GM18909 (cell line): Measurements from ENCODE around the gene PAM.

Source experiments
- ATAC-seq: cut with Tn5 transposase; IDR thresholded peaks from one replicate; pipeline ENCODE4 v1.9.1; 2021; ENCODE audit warnings: mild to moderate bottlenecking; ENCODE audit not compliant: unreplicated experiment, poor library complexity

PAM gene

DNA sequence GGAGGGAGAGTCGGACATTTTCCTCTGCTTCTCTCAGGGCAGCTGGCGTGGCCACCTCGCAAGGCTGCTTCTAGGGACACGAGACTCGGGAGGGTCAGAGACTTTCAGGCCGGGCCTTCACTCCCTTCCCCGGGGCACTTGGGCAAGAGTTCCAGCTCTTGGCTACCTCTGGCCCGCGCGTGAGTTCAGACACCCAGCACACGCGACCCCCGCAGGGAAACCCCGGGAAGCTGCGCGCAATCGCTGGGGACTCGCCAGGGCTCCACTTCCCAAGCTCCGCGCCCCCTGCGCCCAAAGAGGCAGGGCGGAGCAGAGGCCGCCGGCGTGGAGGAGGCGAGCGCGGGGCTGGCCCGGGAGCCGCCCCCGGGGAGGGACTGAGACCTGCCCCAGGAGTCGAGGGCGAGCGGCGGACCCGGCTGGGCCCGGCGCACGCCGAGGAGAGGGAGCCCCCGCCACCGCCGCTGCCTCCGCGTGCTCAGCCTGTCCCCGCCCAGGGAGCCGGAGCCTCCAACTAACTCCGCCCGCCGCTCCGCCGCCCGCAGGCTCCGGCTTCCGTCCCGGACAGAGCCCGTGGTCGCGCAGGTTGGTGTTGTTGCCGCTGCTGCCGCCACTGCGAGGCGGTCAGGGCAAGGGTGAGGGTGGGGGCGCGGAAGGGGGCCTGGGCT lies at the start of gene PAM:
TSS of gene PAM (plus strand) at position 539 of the 665 bp plus-strand sequence. CDS start 110,891 bp downstream, outside the sequence.
- peak; percentile 86 for ATAC-seq

GRCh38 chr5:102711525-102712385 lies 43.4 kb upstream of the PAM start:
- ATAC-seq = no peak

GRCh38 chr5:102713278-102713677 lies 41.8 kb upstream of the PAM start:
- ATAC-seq = no peak

- ATAC-seq = peak; percentile 87
Measured at GRCh38 chr5:102713682-102714231, 41.3 kb upstream of the PAM start.

DNA sequence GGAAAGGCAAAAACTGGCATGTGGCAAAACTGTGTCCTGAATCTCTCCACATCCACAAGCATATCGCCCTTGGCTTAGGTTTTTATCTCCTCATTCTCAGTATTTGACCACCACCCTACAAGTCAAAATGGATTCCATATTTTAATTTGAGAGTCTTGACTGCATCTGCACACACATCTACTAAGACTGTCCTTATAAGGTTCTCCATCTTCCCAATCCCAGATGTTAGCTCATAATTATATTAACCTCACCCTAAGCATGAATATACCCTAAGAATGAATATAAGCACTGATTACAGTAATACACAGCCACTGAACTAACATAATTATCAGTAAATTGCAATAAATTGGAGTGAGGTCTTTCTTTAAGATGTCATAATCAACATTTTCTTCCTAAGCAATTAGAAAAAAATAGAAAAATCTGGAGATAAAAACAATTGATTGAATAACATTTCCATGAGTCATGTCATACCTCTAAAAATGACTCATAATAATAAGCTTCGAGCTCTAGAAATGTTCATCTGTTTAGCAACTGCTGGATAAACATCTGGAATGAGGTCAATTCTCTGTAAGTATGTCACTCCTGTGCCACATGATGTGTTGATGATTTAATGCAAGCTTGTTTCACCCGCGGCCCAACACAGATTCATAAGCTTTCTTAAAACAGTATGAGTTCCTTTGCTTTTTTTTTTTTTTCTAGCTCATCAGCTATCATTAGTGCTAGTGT lies 39.9 kb upstream of the PAM start:
- ATAC-seq = no peak

DNA sequence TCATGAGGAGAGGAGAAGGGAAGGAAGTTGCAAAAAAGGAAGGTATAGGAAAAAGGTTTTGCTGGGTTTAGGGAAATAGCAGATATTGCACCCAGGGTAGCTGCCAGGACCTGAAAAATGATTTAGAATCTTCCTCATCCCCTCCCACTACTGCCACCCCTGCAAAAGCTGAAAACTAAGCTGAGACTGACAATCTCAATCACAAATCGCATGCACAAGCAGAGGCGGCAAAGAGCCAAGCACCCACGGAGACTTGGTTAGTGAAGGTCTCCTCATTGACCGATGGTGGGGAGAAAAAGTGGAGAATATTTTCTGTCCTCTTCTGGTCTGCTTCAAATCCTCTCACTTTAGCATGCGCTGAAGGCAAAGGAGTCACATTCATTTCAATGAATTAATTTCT lies 39.1 kb upstream of the PAM start:
- no peak for ATAC-seq

DNA sequence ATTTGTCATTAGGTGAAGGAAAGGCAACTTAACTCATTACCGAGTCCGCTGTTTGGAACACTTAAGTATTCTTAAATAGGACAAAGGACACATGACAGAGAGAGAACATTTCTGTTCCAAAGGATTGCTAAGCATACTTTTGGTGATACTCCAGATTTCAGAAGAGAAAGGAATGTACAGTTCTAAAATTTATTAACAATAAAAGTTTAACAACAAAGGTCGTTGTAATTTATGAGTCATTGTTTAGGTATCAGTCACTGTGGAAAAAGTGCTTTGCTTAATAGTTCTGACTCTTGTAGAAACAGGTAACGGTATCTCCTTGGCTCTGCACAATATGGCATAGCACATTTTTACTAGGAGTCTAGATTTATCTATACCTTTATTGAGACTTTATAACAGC lies 36.3 kb upstream of the PAM start:
- ATAC-seq = no peak

DNA sequence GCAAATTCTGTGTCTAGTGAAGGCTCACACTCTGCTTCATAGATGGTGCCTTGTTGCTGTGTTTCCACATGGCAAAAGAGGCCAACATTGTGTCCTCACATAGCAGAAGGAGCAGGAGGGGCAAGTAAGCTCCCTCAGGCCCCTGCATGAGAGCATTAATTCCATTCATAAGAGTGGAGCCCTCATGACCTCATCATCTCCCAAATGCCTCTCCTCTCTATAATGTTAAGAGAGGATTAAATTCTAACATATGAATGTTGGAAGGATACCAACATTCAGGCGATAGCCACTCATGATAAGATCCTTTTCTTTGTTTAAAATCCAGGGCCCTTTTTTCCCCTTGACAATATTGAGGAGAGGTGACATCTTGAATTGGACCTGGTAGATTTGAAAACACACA lies 35.2 kb upstream of the PAM start:
- no peak for ATAC-seq

- no peak for ATAC-seq
Measured at GRCh38 chr5:102720969-102721368, 34.1 kb upstream of the PAM start.

DNA sequence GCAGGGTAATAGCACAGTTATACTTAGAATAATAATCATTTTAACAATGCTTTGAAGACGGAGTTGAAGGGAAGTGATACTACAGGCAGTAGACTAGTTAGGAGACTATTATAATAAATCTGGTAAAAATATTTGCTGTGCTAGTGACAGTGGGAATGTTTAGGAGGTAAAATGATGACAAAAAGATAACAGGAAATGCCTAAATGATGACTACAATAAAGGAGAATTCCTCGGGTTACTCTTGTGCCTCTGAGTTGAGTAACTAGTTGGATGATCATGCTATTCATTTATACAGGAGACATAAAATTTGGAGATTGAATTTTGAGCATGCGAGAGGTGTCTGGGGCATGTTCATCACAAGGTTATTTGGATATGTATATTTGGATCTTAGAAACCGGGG lies 32.2 kb upstream of the PAM start:
- no peak for ATAC-seq

GRCh38 chr5:102731693-102732092 lies 23.4 kb upstream of the PAM start:
- no peak for ATAC-seq

- ATAC-seq = no peak
Measured at GRCh38 chr5:102733534-102733933, 21.6 kb upstream of the PAM start.

DNA sequence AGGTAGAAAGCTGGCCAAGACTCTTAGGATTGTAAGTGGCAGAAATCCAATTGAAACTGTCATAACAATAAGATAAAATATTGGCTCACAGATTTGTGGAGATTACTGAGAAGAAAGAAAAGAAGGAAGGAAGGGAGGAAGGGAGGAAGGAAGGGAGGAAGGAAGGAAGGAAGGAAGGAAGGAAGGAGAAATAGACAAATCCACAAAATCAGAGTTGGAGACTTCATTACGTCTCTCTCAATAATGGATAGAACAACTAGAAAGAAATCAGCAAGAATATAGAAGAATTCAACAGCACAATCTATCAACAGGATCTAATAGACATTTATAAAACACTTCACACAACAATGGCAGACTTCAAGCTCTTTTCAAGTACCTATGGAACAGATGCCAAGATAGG lies 17.9 kb upstream of the PAM start:
- ATAC-seq = no peak

DNA sequence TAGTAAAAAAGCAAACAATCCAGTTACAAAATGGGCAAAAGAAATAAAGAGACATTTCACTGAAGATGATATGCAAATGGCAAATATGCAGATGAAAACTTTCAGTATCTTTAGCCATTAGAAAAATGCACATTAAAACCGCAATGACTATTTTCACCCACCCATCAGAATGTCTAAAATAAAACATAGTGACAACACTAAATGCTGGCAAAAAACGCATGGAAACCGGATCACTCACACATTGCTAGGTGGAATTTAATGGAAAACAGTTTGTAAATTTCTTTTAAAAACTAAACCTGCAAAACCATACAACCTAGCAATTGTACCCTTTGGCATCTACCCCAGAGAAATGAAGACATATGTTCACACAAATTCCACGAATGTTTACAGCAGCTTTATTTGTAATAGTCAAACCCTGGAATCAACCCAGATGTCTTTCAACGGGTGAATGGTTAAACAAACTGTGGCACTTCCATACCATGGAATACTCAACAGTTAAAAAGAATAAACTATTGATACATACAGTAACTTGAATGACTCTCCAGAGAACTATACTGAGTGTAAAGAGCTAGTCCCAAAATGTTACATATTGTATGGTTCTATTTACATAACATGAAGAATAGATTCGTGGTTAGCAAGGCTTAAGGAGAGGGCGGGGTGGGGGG lies 17.2 kb upstream of the PAM start:
- ATAC-seq = no peak

- no peak for ATAC-seq
Measured at GRCh38 chr5:102740515-102740914, 14.6 kb upstream of the PAM start.

GRCh38 chr5:102742215-102742614 lies 12.9 kb upstream of the PAM start:
- ATAC-seq = no peak

DNA sequence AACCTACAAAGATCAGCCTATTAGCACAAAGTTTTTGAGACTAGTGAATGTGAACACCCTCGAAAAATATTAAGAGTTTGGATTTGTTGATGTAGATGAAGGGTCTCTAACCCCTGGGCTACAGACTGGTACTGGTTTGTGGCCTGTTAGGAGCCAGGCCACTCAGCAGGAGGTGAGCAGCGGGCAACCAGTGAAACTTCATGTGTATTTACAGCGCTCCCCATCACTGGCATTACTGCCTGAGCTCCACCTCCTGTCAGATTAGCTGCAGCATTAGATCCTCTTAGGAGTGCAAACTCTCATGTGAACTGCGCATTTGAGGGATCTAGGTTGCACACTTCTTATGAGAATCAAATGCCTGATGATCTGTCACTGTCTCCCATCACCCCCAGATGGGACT lies 11.2 kb upstream of the PAM start:
- no peak for ATAC-seq

DNA sequence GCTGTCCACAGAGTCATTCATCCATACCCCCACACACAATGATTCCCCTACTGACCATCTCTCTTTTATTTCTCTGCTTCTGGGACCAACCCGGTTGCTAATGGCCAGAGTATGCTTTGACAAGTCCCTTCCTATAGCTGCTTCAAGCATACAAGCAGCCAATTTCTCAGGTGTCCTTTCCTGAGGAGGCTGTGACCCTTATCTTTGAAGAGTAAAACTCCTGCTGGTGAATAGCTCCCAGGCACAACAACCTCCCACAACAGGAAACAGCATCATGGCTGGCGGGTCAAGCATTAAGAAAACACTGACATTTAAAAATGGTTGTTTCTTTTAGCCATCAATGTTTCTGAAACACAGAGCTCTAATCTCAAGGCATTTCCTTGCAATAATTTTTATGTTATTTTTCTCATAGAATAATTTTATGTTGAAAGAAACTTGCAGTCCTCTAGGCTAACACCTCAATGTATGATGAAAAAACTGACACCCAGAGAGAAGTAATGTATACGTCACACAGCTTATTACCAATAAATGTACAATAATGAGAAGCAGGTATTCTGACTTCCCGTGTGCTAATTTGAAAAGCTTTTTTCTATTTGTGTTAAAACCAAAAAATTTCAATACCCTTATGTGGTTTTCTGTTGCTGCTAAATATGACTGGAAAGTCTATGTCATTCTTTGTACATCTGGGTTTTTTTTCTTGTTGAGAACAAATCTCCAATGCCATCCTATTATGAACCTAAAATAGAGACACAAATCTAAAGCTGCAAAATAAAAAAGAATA lies 7.5 kb upstream of the PAM start:
- peak; percentile 60 for ATAC-seq

GRCh38 chr5:102749416-102750030 lies 5.6 kb upstream of the PAM start:
- ATAC-seq = no peak
